Coronary artery (tissue), 2 donors: ENCODE data around the gene SCN5A.

Source experiments
- DNase-seq: peaks from one replicate; pipeline ENCODE4 v3.0.0-alpha.2; 2017; ENCODE audit warnings: low spot score
- H3K27ac ChIP-seq, 2 donors: fragments of 200-600 bp; sonication (generic); one replicate each; pipeline ENCODE4 v1.5.1; 2016 to 2019
- H3K4me3 ChIP-seq: fragments of 200-600 bp; sonication (generic); 2 replicates; pipeline ENCODE4 v1.5.1; 2016; ENCODE audit warnings: mild to moderate bottlenecking, moderate library complexity
- CTCF ChIP-seq: fragments of 200-600 bp; sonication (generic); IDR thresholded peaks from one replicate; pipeline ENCODE4 v1.5.1; 2019; ENCODE audit warnings: antibody characterized with exemption

Gene SCN5A

GRCh38 chr3:38616658-38617057 lies 32.8 kb downstream of the SCN5A start:
- Histone ChIP-seq H3K27ac (no peak overlapping the region), H3K4me3 (no peak overlapping the region)
- no peak for DNase-seq
- TF ChIP-seq CTCF: no peak

GRCh38 chr3:38616111-38616510 lies 33.4 kb downstream of the SCN5A start:
- TF ChIP-seq CTCF: no peak
- H3K27ac ChIP-seq: no peak overlapping the region
- no peak overlapping the region for H3K4me3 ChIP-seq
- no peak for DNase-seq

GRCh38 chr3:38614651-38615352 lies 34.7 kb downstream of the SCN5A start:
- H3K27ac ChIP-seq: no peak overlapping the region

GRCh38 chr3:38614091-38614490 lies 35.4 kb downstream of the SCN5A start:
- Histone ChIP-seq H3K4me3 (no peak overlapping the region), H3K27ac (no peak overlapping the region)
- TF ChIP-seq CTCF: no peak
- no peak for DNase-seq

More at GRCh38 chr3:38614651-38615352, 34.7 kb downstream of the SCN5A start:
- TF ChIP-seq CTCF: no peak
- DNase-seq: no peak
- no peak overlapping the region for H3K4me3 ChIP-seq

- Histone ChIP-seq H3K4me3 (no peak overlapping the region), H3K27ac (no peak overlapping the region)
- no peak for TF ChIP-seq CTCF
- no peak for DNase-seq
These were observed 36.1 kb downstream of the SCN5A start for GRCh38 chr3:38613426-38613825.

GRCh38 chr3:38611866-38612265 lies 37.6 kb downstream of the SCN5A start:
- Histone ChIP-seq H3K4me3 (no peak overlapping the region), H3K27ac (no peak overlapping the region)
- DNase-seq: no peak
- TF ChIP-seq CTCF: no peak

GRCh38 chr3:38610934-38611333 lies 38.6 kb downstream of the SCN5A start:
- no peak for TF ChIP-seq CTCF
- no peak for DNase-seq
- no peak overlapping the region for H3K4me3 ChIP-seq
- H3K27ac ChIP-seq: no peak overlapping the region
